HG03442 (cell line): ENCODE data around the gene TRDN.

ENCODE experiments used
- ATAC-seq: cut with Tn5 transposase; IDR thresholded peaks from one replicate; pipeline ENCODE4 v1.9.1; 2021; ENCODE audit warnings: mild to moderate bottlenecking, moderate library complexity; ENCODE audit not compliant: unreplicated experiment

TRDN gene

GRCh38 chr6:123636782-123637181 is at the start of gene TRDN:
Gene TRDN, minus strand, starts transcription at chr6:123636950. Its CDS starts 175 bp downstream, at chr6:123636775.
- no peak for ATAC-seq

GRCh38 chr6:123681957-123682462 is 45.3 kb upstream of the TRDN start:
- no peak for ATAC-seq

GRCh38 chr6:123677897-123678296 is 41.1 kb upstream of the TRDN start:
- ATAC-seq: no peak

- ATAC-seq: no peak
Measured at GRCh38 chr6:123676793-123677192, 40.0 kb upstream of the TRDN start.

- no peak for ATAC-seq
Measured at GRCh38 chr6:123668965-123669591, 32.3 kb upstream of the TRDN start.

- ATAC-seq: no peak
Measured at GRCh38 chr6:123668063-123668462, 31.3 kb upstream of the TRDN start.

GRCh38 chr6:123663436-123663835 is 26.7 kb upstream of the TRDN start:
- no peak for ATAC-seq

GRCh38 chr6:123662757-123663156 is 26.0 kb upstream of the TRDN start:
- ATAC-seq: no peak

- no peak for ATAC-seq
Measured at GRCh38 chr6:123661105-123661891, 24.5 kb upstream of the TRDN start.

GRCh38 chr6:123659960-123660748 is 23.4 kb upstream of the TRDN start:
- no peak for ATAC-seq

- ATAC-seq: no peak
Measured at GRCh38 chr6:123658848-123659247, 22.1 kb upstream of the TRDN start.

GRCh38 chr6:123655521-123656306 is 19.0 kb upstream of the TRDN start:
- peak; percentile 78 for ATAC-seq

GRCh38 chr6:123648723-123649122 is 12.0 kb upstream of the TRDN start:
- ATAC-seq: no peak

GRCh38 chr6:123648020-123648580 is 11.3 kb upstream of the TRDN start:
- no peak for ATAC-seq

GRCh38 chr6:123641497-123641896 is 4.7 kb upstream of the TRDN start:
- no peak for ATAC-seq

- ATAC-seq: no peak
Measured at GRCh38 chr6:123640567-123641187, 3.9 kb upstream of the TRDN start.

- ATAC-seq: no peak
Measured at GRCh38 chr6:123638865-123639264, 2.1 kb upstream of the TRDN start.

GRCh38 chr6:123636282-123636681 is 468 bp downstream of the TRDN start:
- ATAC-seq: no peak

- ATAC-seq: no peak
Measured at GRCh38 chr6:123635567-123635966, 1.2 kb downstream of the TRDN start.

GRCh38 chr6:123635144-123635543 is 1.6 kb downstream of the TRDN start:
- ATAC-seq: no peak
